DOHH2 (cell line): Measurements from ENCODE around the gene TYK2.

Source experiments
- H3F3A ChIP-seq: fragments of 200-600 bp; sonication (generic), shearing (Covaris generic); 2 replicates; pipeline ENCODE4 v1.6.0; 2016; ENCODE audit warnings: antibody characterized with exemption, mild to moderate bottlenecking; ENCODE audit not compliant: control insufficient read depth, insufficient read depth
- H3K27ac ChIP-seq: fragments of 200-600 bp; sonication (generic); 2 replicates; pipeline ENCODE4 v1.5.1; 2014; ENCODE audit warnings: low read depth, mild to moderate bottlenecking, low read length, moderate library complexity
- H3K27me3 ChIP-seq: fragments of 200-600 bp; sonication (generic); 2 replicates; pipeline ENCODE4 v1.6.1; 2014; ENCODE audit warnings: mild to moderate bottlenecking, low read length, mixed read lengths; ENCODE audit not compliant: control insufficient read depth
- H3K36me3 ChIP-seq: fragments of 200-600 bp; sonication (generic); 2 replicates; pipeline ENCODE4 v1.6.1; 2014; ENCODE audit warnings: mild to moderate bottlenecking, low read length, moderate library complexity, mixed read lengths; ENCODE audit not compliant: control insufficient read depth
- H3K4me1 ChIP-seq: fragments of 200-600 bp; sonication (generic); 2 replicates; pipeline ENCODE4 v1.6.1; 2014; ENCODE audit warnings: mild to moderate bottlenecking, low read length, mixed read lengths; ENCODE audit not compliant: control insufficient read depth
- H3K4me2 ChIP-seq: fragments of 200-600 bp; sonication (generic); 2 replicates; pipeline ENCODE4 v1.6.0; 2014; ENCODE audit warnings: mild to moderate bottlenecking, low read length, moderate library complexity
- H3K4me3 ChIP-seq: fragments of 200-600 bp; sonication (generic); 2 replicates; pipeline ENCODE4 v1.5.1; 2014; ENCODE audit warnings: mild to moderate bottlenecking, low read length, mixed read lengths
- H3K79me2 ChIP-seq: fragments of 200-600 bp; sonication (generic); 2 replicates; pipeline ENCODE4 v1.6.1; 2014; ENCODE audit warnings: mild to moderate bottlenecking, low read length, mixed read lengths; ENCODE audit not compliant: control insufficient read depth
- H3K9me2 ChIP-seq: fragments of 200-600 bp; sonication (generic); replicated peaks from 2 replicates; pipeline ENCODE4 v1.6.1; 2014; ENCODE audit warnings: mild to moderate bottlenecking, low read length, mixed read lengths; ENCODE audit not compliant: control insufficient read depth
- H3K9me3 ChIP-seq: fragments of 200-600 bp; sonication (generic); 2 replicates; pipeline ENCODE4 v1.6.1; 2014; ENCODE audit warnings: antibody characterized with exemption, low read length, mixed read lengths; ENCODE audit not compliant: control insufficient read depth, insufficient read depth
- H4K20me1 ChIP-seq: fragments of 200-600 bp; sonication (generic); 2 replicates; pipeline ENCODE4 v1.6.0; 2014; ENCODE audit warnings: low read depth, mild to moderate bottlenecking, antibody characterized with exemption, low read length, moderate library complexity; ENCODE audit not compliant: control insufficient read depth, insufficient read depth
- CTCF ChIP-seq: fragments of 200-600 bp; sonication (generic); IDR thresholded peaks from one replicate; pipeline ENCODE4 v1.5.1; 2014; ENCODE audit warnings: antibody characterized with exemption, mild to moderate bottlenecking, low read depth, low read length; ENCODE audit not compliant: poor library complexity, severe bottlenecking
- EZH2phosphoT487 ChIP-seq: fragments of 200-600 bp; sonication (generic); IDR thresholded peaks from 2 replicates; pipeline ENCODE4 v1.6.1; 2017; ENCODE audit warnings: borderline replicate concordance, mild to moderate bottlenecking, antibody characterized with exemption, low read length, moderate library complexity, mixed read lengths

TYK2 gene

DNA sequence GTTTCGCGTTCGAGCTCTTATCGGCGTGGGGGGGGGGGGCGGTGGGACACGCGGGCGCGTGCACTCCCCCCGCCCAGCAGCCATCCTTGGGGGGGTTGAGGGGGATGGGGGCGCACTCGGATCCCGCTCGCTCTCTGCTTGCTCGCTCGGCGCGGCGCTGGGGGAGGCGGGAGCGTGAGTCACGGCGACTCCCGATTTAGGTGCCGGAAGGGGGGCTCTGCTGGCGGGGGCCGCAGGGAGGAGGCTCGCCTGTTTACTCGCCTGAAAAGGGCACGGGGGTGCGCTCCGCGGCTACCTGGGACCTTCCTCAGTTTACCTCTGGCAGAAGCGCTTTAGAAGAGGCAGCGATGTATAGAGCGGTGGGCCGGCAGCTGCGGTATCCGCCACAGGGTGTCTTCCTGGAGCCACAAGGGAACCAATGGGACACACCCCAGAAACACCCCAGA lies 38.9 kb upstream of the TYK2 start:
- Histone ChIP-seq H3K4me1 (peaks cover 76% of the 10 kb centered on the region), H3K4me3 (peak overlapping the region; percentile 88), H3K27me3 (no peaks in the 10 kb centered on the region), H3K4me2 (peak overlapping the region; percentile 80), H3K36me3 (peaks cover 36% of the 10 kb centered on the region), H3F3A (peaks cover 31% of the 10 kb centered on the region), H3K9me2 (no peaks in the 10 kb centered on the region), H3K27ac (peak overlapping the region; percentile 92), H3K79me2 (peaks cover 88% of the 10 kb centered on the region), H4K20me1 (peaks cover 15% of the 10 kb centered on the region), H3K9me3 (peaks cover 4% of the 10 kb centered on the region; the same call in 1 of the 2 replicates)
- TF ChIP-seq CTCF (no peak), EZH2phosphoT487 (no peak)

GRCh38 chr19:10418485-10419199 lies 38.3 kb upstream of the TYK2 start:
- Histone ChIP-seq H3K9me2 (no peaks in the 10 kb centered on the region), H3K36me3 (peaks cover 39% of the 10 kb centered on the region), H3K4me2 (peak overlapping the region; percentile 80), H3K79me2 (peaks cover 83% of the 10 kb centered on the region), H3K4me3 (peak overlapping the region; percentile 88), H3K27me3 (no peaks in the 10 kb centered on the region), H3K4me1 (peaks cover 76% of the 10 kb centered on the region), H3K9me3 (peaks cover 4% of the 10 kb centered on the region; the same call in 1 of the 2 replicates), H4K20me1 (peaks cover 10% of the 10 kb centered on the region), H3F3A (peaks cover 34% of the 10 kb centered on the region), H3K27ac (peak overlapping the region; percentile 92)
- TF ChIP-seq EZH2phosphoT487, result no peak
- TF ChIP-seq CTCF, result peak; percentile 51

DNA sequence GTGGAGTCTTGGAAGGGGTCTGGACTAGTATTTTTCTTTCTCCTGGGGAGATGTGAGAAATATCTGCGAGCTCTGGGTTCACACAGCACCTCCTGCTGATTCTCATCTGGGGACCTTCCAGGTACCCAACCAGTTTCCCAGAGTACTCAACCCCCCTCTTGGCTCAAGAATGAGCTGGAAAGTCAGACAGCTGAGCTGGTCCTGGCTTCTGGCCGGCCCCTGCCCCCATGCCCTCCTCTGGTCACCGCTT lies 37.8 kb upstream of the TYK2 start:
- Histone ChIP-seq H3F3A (peaks cover 38% of the 10 kb centered on the region), H3K4me1 (peaks cover 76% of the 10 kb centered on the region), H3K79me2 (peaks cover 78% of the 10 kb centered on the region), H3K9me2 (no peaks in the 10 kb centered on the region), H3K27me3 (no peaks in the 10 kb centered on the region), H3K4me2 (peak overlapping the region; percentile 80), H3K4me3 (peak overlapping the region; percentile 88), H3K27ac (peak overlapping the region; percentile 92), H4K20me1 (peaks cover 5% of the 10 kb centered on the region; the same call in 1 of the 2 replicates), H3K36me3 (peaks cover 40% of the 10 kb centered on the region), H3K9me3 (peaks cover 4% of the 10 kb centered on the region; the same call in 1 of the 2 replicates)
- TF ChIP-seq EZH2phosphoT487, result no peak
- TF ChIP-seq CTCF, result no peak
